HG03575 (cell line): Measurements from ENCODE around the gene SUMO4.

Experiments
- ATAC-seq: cut with Tn5 transposase; IDR thresholded peaks from one replicate; pipeline ENCODE4 v1.9.1; 2021; ENCODE audit not compliant: unreplicated experiment, insufficient number of reproducible peaks, low FRiP score; ENCODE audit errors: extremely low read depth

The SUMO4 gene

GRCh38 chr6:149446791-149447376 is 46.8 kb downstream of the SUMO4 start:
- ATAC-seq = no peak

- no peak for ATAC-seq
Observed at GRCh38 chr6:149448821-149449453, 48.9 kb downstream of the SUMO4 start.

- ATAC-seq = no peak
Observed at GRCh38 chr6:149449831-149450678, 50.0 kb downstream of the SUMO4 start.
